IMR-90 (cell line): ENCODE data around the gene NDUFAF4. TPM values are rescaled to one million over a fixed set of nuclear protein-coding genes. Genes with fewer than 3 reads are reported as not detected.

ENCODE experiments used
- ATAC-seq: fragments of 200-7000 bp; cut with Tn5 transposase; 2 replicates; pipeline ENCODE4 v1.9.1; 2020; ENCODE audit warnings: low read depth, mild to moderate bottlenecking, moderate library complexity
- BruUV-seq: library from RNA; stranded (reverse); fragments of 400-500 nt; replicated peaks from 2 replicates; lab custom pipeline; 2021; lab: Mats Ljungman, UMichigan
- CTCF ChIA-PET: fragments of 300-600 bp; formaldehyde crosslinking; extraction: SDS; loops from one replicate; lab custom pipeline; 2021; ENCODE audit warnings: antibody characterized with exemption; lab: Yijun Ruan, JAX
- POLR2A ChIA-PET: fragments of 300-600 bp; sonication (Branson Sonifier 250); formaldehyde crosslinking; loops from one replicate; lab custom pipeline; 2022; ENCODE audit warnings: antibody characterized with exemption; ENCODE audit not compliant: unreplicated experiment; lab: Charles Lee
- DNase-seq: peaks from one replicate; pipeline ENCODE4 v3.0.0; 2013
- H2AFZ ChIP-seq: replicated peaks from 2 replicates; pipeline ENCODE3; 2013; ENCODE audit warnings: low read length, mild to moderate bottlenecking; ENCODE audit not compliant: poor library complexity
- H2AK5ac ChIP-seq: 2 replicates; pipeline ENCODE4 v1.6.1; 2013; ENCODE audit warnings: low read depth, low read length, inconsistent platforms
- H2AK9ac ChIP-seq: replicated peaks from 2 replicates; pipeline ENCODE3; 2013; ENCODE audit warnings: mild to moderate bottlenecking, low read depth, low read length, moderate library complexity; ENCODE audit not compliant: poor library complexity
- H2BK120ac ChIP-seq: 2 replicates; pipeline ENCODE4 v1.6.1; 2013; ENCODE audit warnings: low read depth, low read length, inconsistent platforms
- H2BK15ac ChIP-seq: 3 replicates; pipeline ENCODE4 v1.6.1; 2013; ENCODE audit warnings: low read depth, low read length, inconsistent platforms
- H2BK20ac ChIP-seq: 2 replicates; pipeline ENCODE4 v1.6.1; 2013; ENCODE audit warnings: low read depth, mild to moderate bottlenecking, inconsistent platforms, low read length, moderate library complexity
- H2BK5ac ChIP-seq: 2 replicates; pipeline ENCODE4 v1.6.1; 2013; ENCODE audit warnings: mild to moderate bottlenecking, low read depth, low read length, inconsistent platforms; ENCODE audit not compliant: poor library complexity, severe bottlenecking
- H3K14ac ChIP-seq: replicated peaks from 2 replicates; pipeline ENCODE4 v1.6.1; 2013; ENCODE audit warnings: low read depth, low read length, inconsistent platforms
- H3K18ac ChIP-seq: 2 replicates; pipeline ENCODE4 v1.6.1; 2013; ENCODE audit warnings: low read depth, low read length, control low read depth
- H3K23ac ChIP-seq: 2 replicates; pipeline ENCODE4 v1.6.1; 2013; ENCODE audit warnings: low read depth, low read length, inconsistent platforms
- H3K27ac ChIP-seq: 2 replicates; pipeline ENCODE4 v1.5.1; 2013; ENCODE audit warnings: mild to moderate bottlenecking, control low read depth, low read length; ENCODE audit not compliant: insufficient read depth
- H3K27me3 ChIP-seq: 2 replicates; pipeline ENCODE4 v1.6.1; 2013; ENCODE audit warnings: low read length; ENCODE audit not compliant: control insufficient read depth, insufficient read depth
- H3K36me3 ChIP-seq: 2 replicates; pipeline ENCODE4 v1.6.1; 2013; ENCODE audit warnings: low read length, mixed read lengths; ENCODE audit not compliant: control insufficient read depth, insufficient read depth
- H3K4ac ChIP-seq: 2 replicates; pipeline ENCODE4 v1.6.1; 2013; ENCODE audit warnings: low read depth, low read length, inconsistent platforms
- H3K4me1 ChIP-seq: 2 replicates; pipeline ENCODE4 v1.6.1; 2013; ENCODE audit warnings: low read length, mixed read lengths; ENCODE audit not compliant: control insufficient read depth, insufficient read depth
- H3K4me2 ChIP-seq: 2 replicates; pipeline ENCODE4 v1.6.1; 2013; ENCODE audit warnings: low read depth, mild to moderate bottlenecking, control low read depth, low read length, moderate library complexity
- H3K4me3 ChIP-seq: 2 replicates; pipeline ENCODE4 v1.5.1; 2013; ENCODE audit warnings: low read depth, mild to moderate bottlenecking, control low read depth, low read length, moderate library complexity; ENCODE audit not compliant: insufficient read depth
- H3K56ac ChIP-seq: 2 replicates; pipeline ENCODE4 v1.6.1; 2013; ENCODE audit warnings: low read length, inconsistent platforms; ENCODE audit not compliant: insufficient read depth; ENCODE audit errors: extremely low read depth
- H3K79me1 ChIP-seq, 2 experiments: 2 replicates each; pipeline ENCODE4 v1.6.1; 2013; ENCODE audit warnings: low read length in 2 of 2, inconsistent platforms in 1 of 2, low read depth in 1 of 2
- H3K9ac ChIP-seq: 2 replicates; pipeline ENCODE4 v1.6.1; 2013; ENCODE audit warnings: low read depth, low read length, control low read depth
- H3K9me1 ChIP-seq: 2 replicates; pipeline ENCODE4 v1.6.1; 2013; ENCODE audit warnings: low read length, inconsistent platforms; ENCODE audit not compliant: insufficient read depth
- H3K9me3 ChIP-seq: 2 replicates; pipeline ENCODE4 v1.6.1; 2013; ENCODE audit warnings: low read length; ENCODE audit not compliant: control insufficient read depth, insufficient read depth
- H4K20me1 ChIP-seq: 2 replicates; pipeline ENCODE4 v1.6.1; 2013; ENCODE audit warnings: low read length, inconsistent platforms; ENCODE audit not compliant: insufficient read depth
- H4K5ac ChIP-seq: 2 replicates; pipeline ENCODE4 v1.6.1; 2013; ENCODE audit warnings: mild to moderate bottlenecking, low read depth, low read length, control low read depth
- H4K8ac ChIP-seq, 2 experiments: 2 replicates each; pipeline ENCODE4 v1.6.1; 2013; ENCODE audit warnings: low read depth in 2 of 2, low read length in 2 of 2, control low read depth in 1 of 2, inconsistent platforms in 1 of 2
- H4K91ac ChIP-seq: 2 replicates; pipeline ENCODE4 v1.6.1; 2013; ENCODE audit warnings: low read depth, low read length, inconsistent platforms; ENCODE audit not compliant: insufficient read depth
- BHLHE40 ChIP-seq: fragments of 150-350 bp; IDR thresholded peaks from 2 replicates; pipeline ENCODE4 v1.6.1; 2016; ENCODE audit warnings: mild to moderate bottlenecking, low read depth, low read length
- CEBPB ChIP-seq: IDR thresholded peaks from 2 replicates; pipeline ENCODE4 v1.6.1; 2012; ENCODE audit warnings: low read depth, low read length, improper control_type of control experiment
- CHD1 ChIP-seq: IDR thresholded peaks from 2 replicates; pipeline ENCODE4 v1.6.1; 2012; ENCODE audit warnings: low read depth, low read length, improper control_type of control experiment
- CTCF ChIP-seq: conservative IDR thresholded peaks from 2 replicates; pipeline ENCODE4 v1.5.1; 2012; ENCODE audit warnings: mild to moderate bottlenecking, low read depth, low read length, improper control_type of control experiment
- FOS ChIP-seq: fragments of 150-350 bp; IDR thresholded peaks from 2 replicates; pipeline ENCODE4 v1.6.1; 2016; ENCODE audit warnings: low read depth, low read length
- MAFK ChIP-seq: IDR thresholded peaks from 2 replicates; pipeline ENCODE4 v1.6.1; 2012; ENCODE audit warnings: low read depth, low read length, improper control_type of control experiment
- MAZ ChIP-seq: IDR thresholded peaks from 2 replicates; pipeline ENCODE4 v1.6.1; 2012; ENCODE audit warnings: low read depth, mild to moderate bottlenecking, low read length, improper control_type of control experiment, moderate library complexity, borderline replicate concordance
- MXI1 ChIP-seq: IDR thresholded peaks from 2 replicates; pipeline ENCODE4 v1.6.1; 2012; ENCODE audit warnings: low read depth, mild to moderate bottlenecking, low read length, moderate library complexity, borderline replicate concordance
- NFE2L2 ChIP-seq: fragments of 150-350 bp; IDR thresholded peaks from 2 replicates; pipeline ENCODE4 v1.6.1; 2016; ENCODE audit warnings: low read depth, mild to moderate bottlenecking, low read length
- POLR2A ChIP-seq: IDR thresholded peaks from 2 replicates; pipeline ENCODE4 v1.6.1; 2012; ENCODE audit warnings: mild to moderate bottlenecking, low read depth, low read length
- RAD21 ChIP-seq: IDR thresholded peaks from 2 replicates; pipeline ENCODE4 v1.6.1; 2012; ENCODE audit warnings: low read length, improper control_type of control experiment
- RFX5 ChIP-seq: IDR thresholded peaks from 2 replicates; pipeline ENCODE4 v1.8.0; 2012; ENCODE audit warnings: low read depth, mild to moderate bottlenecking, low read length, moderate library complexity
- SMC3 ChIP-seq: fragments of 150-350 bp; IDR thresholded peaks from 2 replicates; pipeline ENCODE4 v1.6.1; 2016; ENCODE audit warnings: low read depth, mild to moderate bottlenecking, antibody characterized with exemption, low read length, moderate library complexity
- USF2 ChIP-seq: fragments of 150-350 bp; IDR thresholded peaks from 2 replicates; pipeline ENCODE4 v1.6.1; 2017; ENCODE audit warnings: mild to moderate bottlenecking, antibody characterized with exemption, low read length, low read depth
- WGBS, 2 experiments: methylation state at CpG; one replicate each; pipeline versions ENCODE4 v1.1.5 to v1.1.7; 2013; ENCODE audit warnings: missing lambda C conversion rate in 2 of 2; ENCODE audit not compliant: insufficient read length in 1 of 2; ENCODE audit errors: extremely low coverage in 2 of 2; 5-methylcytosine and 5-hydroxymethylcytosine counted together
- dilution Hi-C: fragments of 300-500 bp; cut with HindIII; formaldehyde crosslinking; loops from one replicate; pipeline ENCODE4 v1.14.3; 2018; ENCODE audit warnings: low sequenced_read_pairs; ENCODE audit not compliant: unreplicated experiment
- in situ Hi-C: fragments of 300-500 bp; cut with MboI; formaldehyde crosslinking; loops from 3 replicates; pipeline ENCODE4 v1.14.3; 2019; ENCODE audit warnings: low sequenced_read_pairs, inconsistent platforms, mixed read lengths
- intact Hi-C: fragments of 100-400 bp; cut with micrococcal nuclease; formaldehyde crosslinking; loops from 2 replicates; pipeline ENCODE4 v1.10.0; 2022
- polyA plus RNA-seq, 3 experiments: library from polyadenylated mRNA; depleted of rRNA; stranded (reverse); fragments of >200 nt; gene quantifications; 2 replicates each; pipeline ENCODE4 v1.2.3, GENCODE V29; 2012; ENCODE audit warnings: low replicate concordance in 1 of 3
- total RNA-seq: library from RNA; depleted of rRNA; stranded (reverse); fragments of >200 nt; gene quantifications from 2 replicates; pipeline ENCODE4 v1.2.3, GENCODE V29; 2012
- TF ChIP-seq, protein P1 (sequence below): fragments of 150-350 bp; IDR thresholded peaks from 2 replicates; pipeline ENCODE4 v1.6.1; 2016; ENCODE audit warnings: low read depth, mild to moderate bottlenecking, low read length, moderate library complexity, borderline replicate concordance

NDUFAF4 gene
- total and polyA plus RNA-seq, 2 of the 4 experiments (the other 2 are of a cell fraction) = 6.3 to 13.4 TPM

- H2BK120ac ChIP-seq = no peak overlapping the region
- no peak for DNase-seq
- H4K91ac ChIP-seq = no peak overlapping the region
- no peak overlapping the region for H3K56ac ChIP-seq
- no peak overlapping the region for H2AK9ac ChIP-seq
- POLR2A ChIA-PET = no interaction called here
- TF ChIP-seq CTCF (no peak), RFX5 (no peak), MXI1 (no peak), RAD21 (no peak), MAFK (no peak), CHD1 (no peak), POLR2A (no peak), SMC3 (no peak), MAZ (no peak), USF2 (no peak), CEBPB (no peak), BHLHE40 (no peak), NFE2L2 (no peak), FOS (no peak)
- TF ChIP-seq, protein P1, sequence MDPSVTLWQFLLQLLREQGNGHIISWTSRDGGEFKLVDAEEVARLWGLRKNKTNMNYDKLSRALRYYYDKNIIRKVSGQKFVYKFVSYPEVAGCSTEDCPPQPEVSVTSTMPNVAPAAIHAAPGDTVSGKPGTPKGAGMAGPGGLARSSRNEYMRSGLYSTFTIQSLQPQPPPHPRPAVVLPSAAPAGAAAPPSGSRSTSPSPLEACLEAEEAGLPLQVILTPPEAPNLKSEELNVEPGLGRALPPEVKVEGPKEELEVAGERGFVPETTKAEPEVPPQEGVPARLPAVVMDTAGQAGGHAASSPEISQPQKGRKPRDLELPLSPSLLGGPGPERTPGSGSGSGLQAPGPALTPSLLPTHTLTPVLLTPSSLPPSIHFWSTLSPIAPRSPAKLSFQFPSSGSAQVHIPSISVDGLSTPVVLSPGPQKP = no peak
- no peak overlapping the region for H3K14ac ChIP-seq
- H3K27ac ChIP-seq = no peak overlapping the region
- H2AK5ac ChIP-seq = no peak overlapping the region
- H3K23ac ChIP-seq = no peak overlapping the region
- no peaks in the 10 kb centered on the region for H4K20me1 ChIP-seq
- H2AFZ ChIP-seq = no peak overlapping the region
- no peak overlapping the region for H3K18ac ChIP-seq
- H2BK5ac ChIP-seq = no peak overlapping the region
- H3K79me1 ChIP-seq = no peaks in the 10 kb centered on the region
- in situ Hi-C loops (no loop called here), intact Hi-C loops (no loop called here), dilution Hi-C loops (no loop called here)
- WGBS, 2 experiments = no CpG with 5 or more reads among the region's 1 CpG
- no peak overlapping the region for H2BK20ac ChIP-seq
- BruUV-seq = no TSS peak
- H3K4ac ChIP-seq = no peak overlapping the region
- peaks cover 8% of the 10 kb centered on the region for H3K27me3 ChIP-seq
- peaks cover 3% of the 10 kb centered on the region; the same call in 1 of the 2 replicates for H3K4me1 ChIP-seq
- no peak for ATAC-seq
- no peaks in the 10 kb centered on the region for H3K9me1 ChIP-seq
- H4K8ac ChIP-seq = no peak overlapping the region
- no peaks in the 10 kb centered on the region for H3K36me3 ChIP-seq
- no peak overlapping the region for H2BK15ac ChIP-seq
- no peaks in the 10 kb centered on the region for H3K9me3 ChIP-seq
- CTCF ChIA-PET = no interaction called here
- no peak overlapping the region for H3K4me2 ChIP-seq
- H4K5ac ChIP-seq = no peak overlapping the region
- H3K9ac ChIP-seq = no peak overlapping the region
- no peak overlapping the region for H3K4me3 ChIP-seq
These were observed 24.7 kb downstream of the NDUFAF4 start for GRCh38 chr6:96872976-96873375.
